Colonic mucosa (tissue), 4 donors: Measurements from ENCODE around the gene GAPDHS. TPM values are rescaled to one million over a fixed set of nuclear protein-coding genes. Genes with fewer than 3 reads are reported as not detected.

Experiments used
- DNase-seq: peaks from one replicate; pipeline ENCODE4 v3.0.0-alpha.2; 2020
- H3K27ac ChIP-seq: fragments of 200-600 bp; one replicate; pipeline ENCODE4 v1.8.0; 2021
- H3K27me3 ChIP-seq: fragments of 200-600 bp; one replicate; pipeline ENCODE4 v1.8.0; 2021
- H3K36me3 ChIP-seq: fragments of 200-600 bp; one replicate; pipeline ENCODE4 v1.8.0; 2021
- H3K4me1 ChIP-seq: fragments of 200-600 bp; one replicate; pipeline ENCODE4 v1.8.0; 2021; ENCODE audit warnings: mild to moderate bottlenecking
- H3K4me3 ChIP-seq: fragments of 200-600 bp; one replicate; pipeline ENCODE4 v1.8.0; 2021
- H3K9ac ChIP-seq, 2 donors: one replicate each; pipeline ENCODE4 v1.7.0; 2013; ENCODE audit warnings: control low read depth in 2 of 2, low read depth in 2 of 2, low read length in 2 of 2
- H3K9me3 ChIP-seq: fragments of 200-600 bp; one replicate; pipeline ENCODE4 v1.8.0; 2021
- intact Hi-C: fragments of 100-400 bp; cut with DNase I; formaldehyde crosslinking; loops from one replicate; pipeline ENCODE4 v1.14.1; 2022
- total RNA-seq, 2 donors: library from RNA; stranded (reverse); fragmentation: NEBNext Ultra II Directional in 1 of 2; extraction: Animal tissue kit (Norgen Biotek cat#: 25700) in 1 of 2; gene quantifications; one replicate each; pipeline ENCODE4 v1.2.1, GENCODE V29; 2021
- TF ChIP-seq, protein P1 (sequence below): fragments of 200-600 bp; IDR thresholded peaks from one replicate; pipeline ENCODE4 v1.8.0; 2022; ENCODE audit warnings: antibody characterized with exemption, mild to moderate bottlenecking
- donor health status: healthy.
- donor health status: DM: no; HTN: no; CAD: no.
- donor health status: DM: no; HTN: no; CAD: no.

Gene GAPDHS
- total RNA-seq, 2 donors from 2014 or later = not detected

DNA sequence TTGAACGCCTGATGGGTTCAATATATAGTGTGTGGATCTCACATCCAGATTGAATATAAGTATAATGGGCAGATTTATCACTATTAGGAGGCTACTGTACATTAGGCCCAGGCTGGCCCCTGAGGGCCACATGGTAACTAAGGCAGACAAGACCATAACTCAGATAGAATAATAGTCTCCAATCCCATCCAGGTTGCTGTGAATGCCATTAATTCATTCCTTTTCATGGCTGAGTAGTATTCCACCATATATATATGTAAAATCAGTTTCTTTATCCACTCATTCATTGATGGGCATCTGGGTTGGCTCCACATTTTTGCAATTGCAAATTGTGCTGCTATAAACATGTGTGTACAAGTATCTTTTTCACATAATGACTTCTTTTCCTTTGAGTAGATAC, 44.7 kb downstream of the GAPDHS start:
- no peak overlapping the region for H3K4me3 ChIP-seq
- H3K27ac ChIP-seq = no peak overlapping the region
- no peak overlapping the region for H3K9ac ChIP-seq
- H3K36me3 ChIP-seq = no peaks in the 10 kb centered on the region
- no peaks in the 10 kb centered on the region for H3K9me3 ChIP-seq
- no peaks in the 10 kb centered on the region for H3K4me1 ChIP-seq
- no peaks in the 10 kb centered on the region for H3K27me3 ChIP-seq
- DNase-seq = no peak
- TF ChIP-seq, protein P1, sequence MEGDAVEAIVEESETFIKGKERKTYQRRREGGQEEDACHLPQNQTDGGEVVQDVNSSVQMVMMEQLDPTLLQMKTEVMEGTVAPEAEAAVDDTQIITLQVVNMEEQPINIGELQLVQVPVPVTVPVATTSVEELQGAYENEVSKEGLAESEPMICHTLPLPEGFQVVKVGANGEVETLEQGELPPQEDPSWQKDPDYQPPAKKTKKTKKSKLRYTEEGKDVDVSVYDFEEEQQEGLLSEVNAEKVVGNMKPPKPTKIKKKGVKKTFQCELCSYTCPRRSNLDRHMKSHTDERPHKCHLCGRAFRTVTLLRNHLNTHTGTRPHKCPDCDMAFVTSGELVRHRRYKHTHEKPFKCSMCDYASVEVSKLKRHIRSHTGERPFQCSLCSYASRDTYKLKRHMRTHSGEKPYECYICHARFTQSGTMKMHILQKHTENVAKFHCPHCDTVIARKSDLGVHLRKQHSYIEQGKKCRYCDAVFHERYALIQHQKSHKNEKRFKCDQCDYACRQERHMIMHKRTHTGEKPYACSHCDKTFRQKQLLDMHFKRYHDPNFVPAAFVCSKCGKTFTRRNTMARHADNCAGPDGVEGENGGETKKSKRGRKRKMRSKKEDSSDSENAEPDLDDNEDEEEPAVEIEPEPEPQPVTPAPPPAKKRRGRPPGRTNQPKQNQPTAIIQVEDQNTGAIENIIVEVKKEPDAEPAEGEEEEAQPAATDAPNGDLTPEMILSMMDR = no peak
- intact Hi-C loops = no loop called here

DNA sequence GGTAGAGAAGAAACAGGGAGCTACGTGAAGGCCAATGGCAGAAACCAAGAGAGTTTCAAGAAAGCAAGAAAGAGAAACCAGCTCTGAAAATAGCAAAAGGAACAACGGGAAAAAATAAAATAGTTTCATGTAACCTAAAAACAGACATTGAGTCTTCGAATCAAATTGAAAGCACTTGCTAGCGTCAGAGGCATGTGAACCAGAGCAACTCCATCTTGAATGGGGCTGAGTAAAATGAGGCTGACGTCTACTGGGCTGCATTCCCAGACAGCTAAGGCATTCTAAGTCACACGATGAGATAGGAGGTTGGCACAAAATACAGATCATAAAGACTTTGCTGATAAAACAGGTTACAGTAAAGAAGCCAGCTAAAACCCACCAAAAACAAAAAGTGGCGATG, 45.5 kb downstream of the GAPDHS start:
- TF ChIP-seq, protein P1 = no peak
- Histone ChIP-seq H3K27ac (no peak overlapping the region), H3K9ac (no peak overlapping the region), H3K9me3 (no peaks in the 10 kb centered on the region), H3K27me3 (no peaks in the 10 kb centered on the region), H3K36me3 (no peaks in the 10 kb centered on the region), H3K4me3 (no peak overlapping the region), H3K4me1 (no peaks in the 10 kb centered on the region)
- no peak for DNase-seq
- intact Hi-C loops = no loop called here

DNA sequence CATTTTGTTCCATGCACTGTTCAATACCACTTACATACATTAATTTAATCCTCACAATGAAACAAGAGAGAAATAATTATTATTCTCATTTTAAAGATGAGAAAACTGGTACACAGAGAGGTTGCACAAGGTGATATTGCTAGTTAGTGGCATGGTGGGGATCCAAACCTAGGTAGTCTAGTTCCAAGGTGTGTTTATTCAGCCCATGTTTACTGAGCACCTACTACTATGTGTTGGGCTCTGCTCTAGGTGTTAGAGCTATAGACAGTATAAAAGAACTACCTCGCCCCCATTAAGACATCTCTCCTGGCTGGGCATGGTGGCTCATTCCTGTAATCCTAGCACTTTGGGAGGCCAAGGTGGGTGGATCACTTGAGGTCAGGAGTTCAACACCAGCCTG, 49.5 kb downstream of the GAPDHS start:
- no peak overlapping the region for H3K4me3 ChIP-seq
- no peaks in the 10 kb centered on the region for H3K4me1 ChIP-seq
- no peak for DNase-seq
- H3K27me3 ChIP-seq = no peaks in the 10 kb centered on the region
- no peak overlapping the region for H3K9ac ChIP-seq
- H3K36me3 ChIP-seq = no peaks in the 10 kb centered on the region
- no peak overlapping the region for H3K27ac ChIP-seq
- no peaks in the 10 kb centered on the region for H3K9me3 ChIP-seq
- TF ChIP-seq, protein P1 = no peak
- intact Hi-C loops = no loop called here

DNA sequence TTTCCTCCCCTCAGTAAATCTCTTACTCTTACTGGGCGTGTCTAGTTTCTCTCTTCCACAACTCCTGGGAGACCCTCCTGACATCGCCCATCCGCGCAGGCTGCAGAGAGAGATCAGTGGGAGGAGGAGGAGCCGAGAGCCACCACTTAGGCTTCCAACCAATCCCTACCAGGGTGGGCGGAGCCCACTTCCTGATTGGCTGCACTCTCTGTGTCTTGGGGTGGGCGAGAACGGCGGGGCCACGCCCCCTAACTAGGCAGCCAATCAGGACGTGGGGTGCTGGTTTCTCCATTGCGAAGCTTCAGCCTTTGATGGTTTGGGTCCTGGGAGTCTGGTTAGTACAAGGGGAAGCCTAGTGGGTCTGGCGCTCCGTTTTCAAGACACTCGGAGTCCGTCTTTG, 52.6 kb downstream of the GAPDHS start, which contains the start of gene PMIS2:
Gene PMIS2, plus strand, starts transcription at position 326 of the 400 bp plus-strand sequence. CDS start 87 bp downstream, outside the sequence.
- DNase-seq = no peak
- H3K27me3 ChIP-seq = no peaks in the 10 kb centered on the region
- H3K4me1 ChIP-seq = no peaks in the 10 kb centered on the region
- H3K36me3 ChIP-seq = no peaks in the 10 kb centered on the region
- no peak within 1 kb of the TSS for H3K27ac ChIP-seq
- TF ChIP-seq, protein P1 = no peak
- no peak within 1 kb of the TSS for H3K4me3 ChIP-seq
- H3K9me3 ChIP-seq = no peaks in the 10 kb centered on the region
- intact Hi-C loops = no loop called here
- no peak within 1 kb of the TSS for H3K9ac ChIP-seq

DNA sequence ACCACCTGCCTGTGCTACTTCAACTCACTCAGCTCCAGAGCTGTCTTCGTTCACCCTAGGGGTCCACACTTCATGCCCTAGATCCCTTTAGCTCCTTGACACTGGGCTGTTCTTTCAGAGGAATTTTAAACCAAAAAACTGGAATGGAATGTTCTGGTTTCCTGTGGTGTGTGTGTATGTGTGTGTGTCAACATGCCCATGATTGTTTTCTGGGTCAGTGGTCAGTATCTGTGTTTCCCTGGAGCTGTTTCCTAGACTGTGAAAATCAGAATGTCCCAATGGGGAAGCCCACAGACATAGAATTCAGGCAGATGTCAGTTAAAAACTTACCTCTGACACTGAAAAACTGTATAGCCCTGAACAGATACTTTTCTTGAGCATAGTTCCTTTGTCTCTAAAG, 54.1 kb downstream of the GAPDHS start:
- no peaks in the 10 kb centered on the region for H3K9me3 ChIP-seq
- TF ChIP-seq, protein P1 = no peak
- no peaks in the 10 kb centered on the region for H3K4me1 ChIP-seq
- no peak for DNase-seq
- intact Hi-C loops = no loop called here
- no peaks in the 10 kb centered on the region for H3K27me3 ChIP-seq
- H3K27ac ChIP-seq = no peak overlapping the region
- no peaks in the 10 kb centered on the region for H3K36me3 ChIP-seq
- H3K9ac ChIP-seq = no peak overlapping the region
- H3K4me3 ChIP-seq = no peak overlapping the region

DNA sequence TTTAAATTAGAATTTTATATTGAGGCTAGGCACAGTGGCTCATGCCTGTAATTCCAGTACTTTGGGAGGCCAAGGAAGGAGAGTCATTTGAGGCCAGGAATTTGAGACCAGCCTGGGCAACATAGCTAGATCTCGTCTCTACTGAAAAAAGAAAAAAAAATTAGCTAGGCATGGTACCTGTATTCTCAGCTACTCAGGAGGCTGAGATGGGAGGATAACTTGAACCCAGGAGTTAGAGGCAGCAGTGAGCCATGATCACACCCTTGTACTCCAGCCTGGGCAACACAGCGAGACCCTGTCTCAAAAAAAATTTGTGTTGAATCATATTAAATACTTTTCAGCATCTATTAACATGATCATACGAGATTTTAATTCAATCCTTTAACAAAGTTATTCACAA, 57.6 kb downstream of the GAPDHS start:
- no peaks in the 10 kb centered on the region for H3K4me1 ChIP-seq
- TF ChIP-seq, protein P1 = no peak
- no peak overlapping the region for H3K4me3 ChIP-seq
- no peaks in the 10 kb centered on the region for H3K9me3 ChIP-seq
- H3K36me3 ChIP-seq = no peaks in the 10 kb centered on the region
- intact Hi-C loops = no loop called here
- DNase-seq = no peak
- no peak overlapping the region for H3K27ac ChIP-seq
- no peaks in the 10 kb centered on the region for H3K27me3 ChIP-seq
- no peak overlapping the region for H3K9ac ChIP-seq
